Panc1 (cell line): ENCODE results near the gene FCN1. TPM values are rescaled to one million over a fixed set of nuclear protein-coding genes. Genes with fewer than 3 reads are reported as not detected.

Experiments used
- ATAC-seq: fragments of 200-7000 bp; cut with Tn5 transposase; 2 replicates; pipeline ENCODE4 v1.9.1; 2020; ENCODE audit warnings: mild to moderate bottlenecking, moderate library complexity
- BruUV-seq: library from RNA; stranded (reverse); fragments of 400-500 nt; replicated peaks from 2 replicates; lab custom pipeline; 2021; lab: Mats Ljungman, UMichigan
- CTCF ChIA-PET: fragments of 300-600 bp; sonication (Branson Sonifier 250); formaldehyde crosslinking; loops from one replicate; lab custom pipeline; 2022; ENCODE audit warnings: antibody characterized with exemption; lab: Charles Lee
- POLR2A ChIA-PET: fragments of 300-600 bp; sonication (Branson Sonifier 250); formaldehyde crosslinking; loops from one replicate; lab custom pipeline; 2022; ENCODE audit warnings: antibody characterized with exemption; lab: Charles Lee
- DNase-seq: peaks from one replicate; pipeline ENCODE4 v3.0.0-alpha.2; 2010; ENCODE audit warnings: low read depth, low spot score
- H3K27ac ChIP-seq: 2 replicates; pipeline ENCODE4 v1.5.1; 2011; ENCODE audit warnings: mild to moderate bottlenecking, low read length, inconsistent platforms
- H3K27me3 ChIP-seq: fragments of 200-500 bp; sonication (Bioruptor generic); 2 replicates; pipeline ENCODE4 v1.6.0; 2014; ENCODE audit warnings: low read length, inconsistent platforms; ENCODE audit not compliant: control insufficient read depth, insufficient read depth
- H3K36me3 ChIP-seq: fragments of 200-500 bp; sonication (Bioruptor generic); 2 replicates; pipeline ENCODE4 v1.5.1; 2014; ENCODE audit warnings: inconsistent platforms, mild to moderate bottlenecking, low read length, moderate library complexity; ENCODE audit not compliant: control insufficient read depth, insufficient read depth
- H3K4me1 ChIP-seq: 2 replicates; pipeline ENCODE4 v1.5.1; 2011; ENCODE audit warnings: inconsistent platforms, mild to moderate bottlenecking, low read length, moderate library complexity; ENCODE audit not compliant: control insufficient read depth, insufficient read depth
- H3K4me3 ChIP-seq, 2 experiments: 2 replicates each; pipeline ENCODE4 v1.5.1; 2011 to 2012; ENCODE audit warnings: low read depth in 2 of 2, low read length in 2 of 2, mild to moderate bottlenecking in 2 of 2, inconsistent platforms in 1 of 2, moderate library complexity in 1 of 2
- H3K9me3 ChIP-seq: fragments of 200-500 bp; sonication (Bioruptor generic); 2 replicates; pipeline ENCODE4 v1.5.1; 2014; ENCODE audit warnings: low read depth, mild to moderate bottlenecking, inconsistent platforms, low read length, moderate library complexity; ENCODE audit not compliant: control insufficient read depth, insufficient read depth
- POLR2AphosphoS5 ChIP-seq: IDR thresholded peaks from 2 replicates; pipeline ENCODE4 v1.6.1; 2012; ENCODE audit warnings: mild to moderate bottlenecking, low read depth, low read length, moderate library complexity
- SIN3A ChIP-seq: IDR thresholded peaks from 2 replicates; pipeline ENCODE4 v1.6.1; 2012; ENCODE audit warnings: low read depth, mild to moderate bottlenecking, low read length, moderate library complexity, borderline replicate concordance; ENCODE audit not compliant: insufficient read depth
- TCF7L2 ChIP-seq: IDR thresholded peaks from 2 replicates; pipeline ENCODE4 v1.6.1; 2011; ENCODE audit warnings: mild to moderate bottlenecking, low read depth, low read length, inconsistent platforms
- in situ Hi-C: cut with HindIII; loops from 2 replicates; pipeline ENCODE4 v1.10.0; 2016; ENCODE audit warnings: low sequenced_read_pairs, low pct_unique_long_range_greater_than_20kb
- intact Hi-C: fragments of 100-400 bp; cut with micrococcal nuclease; formaldehyde crosslinking; loops from one replicate; pipeline ENCODE4 v1.10.0; 2022; ENCODE audit not compliant: unreplicated experiment
- total RNA-seq: library from RNA; stranded (reverse); gene quantifications from one replicate; pipeline ENCODE4 v1.2.1, GENCODE V29; 2021; ENCODE audit not compliant: unreplicated experiment
- TF ChIP-seq, protein P1 (sequence below), 2 experiments: IDR thresholded peaks; 2 replicates each; pipeline ENCODE4 v1.6.1; 2011 to 2012; ENCODE audit warnings: low read depth in 2 of 2, control low read depth in 1 of 2, low read length in 1 of 2, mild to moderate bottlenecking in 1 of 2, moderate library complexity in 1 of 2; ENCODE audit not compliant: insufficient read depth in 1 of 2
- TF ChIP-seq, protein P2 (sequence below): fragments of 450-650 bp; IDR thresholded peaks from 2 replicates; pipeline ENCODE4 v1.5.1; 2017; ENCODE audit warnings: mild to moderate bottlenecking

The FCN1 gene
- total RNA-seq, 1 experiment from 2014 or later = not detected

DNA sequence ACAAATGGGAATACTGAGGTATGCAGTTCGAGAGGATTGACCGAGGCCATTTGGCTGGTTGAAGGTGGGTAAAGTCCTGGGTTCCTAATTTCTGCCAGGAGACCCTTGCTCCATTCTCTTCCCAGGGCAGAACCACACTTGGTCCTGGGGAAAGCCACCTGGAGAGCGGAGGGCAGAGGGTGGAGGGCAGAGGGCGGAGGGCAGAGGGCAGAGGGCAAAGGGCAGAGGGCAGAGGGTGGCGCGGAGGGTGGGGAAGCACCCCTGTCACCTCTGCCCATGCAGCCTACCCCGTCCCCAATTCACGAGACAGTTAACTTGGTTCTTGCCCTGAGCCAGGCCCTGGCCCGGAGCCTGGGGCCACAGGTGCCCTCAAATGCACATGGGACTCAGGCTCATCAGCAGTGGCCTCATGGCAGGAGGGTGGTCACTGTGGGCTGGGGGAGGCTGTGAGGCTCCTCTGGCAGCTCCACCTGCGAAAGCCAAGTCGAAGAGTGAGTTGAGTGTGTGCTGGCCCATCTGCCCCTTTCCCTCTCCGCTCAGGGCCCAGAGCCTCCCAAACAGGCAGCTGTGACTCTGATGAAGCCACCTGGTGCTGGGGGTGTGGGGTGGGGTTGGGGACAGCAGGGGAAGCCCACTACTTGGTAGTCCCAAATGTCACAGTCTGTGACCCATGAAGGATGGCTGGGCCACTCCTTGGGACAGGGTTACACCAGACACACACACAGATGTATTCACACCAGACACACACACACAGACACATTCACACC lies 28.0 kb upstream of the FCN1 start:
- H3K27ac ChIP-seq = no peak overlapping the region
- ChIA-PET POLR2A (no interaction called here), CTCF (no interaction called here)
- H3K27me3 ChIP-seq = no peaks in the 10 kb centered on the region
- ATAC-seq (no peak), DNase-seq (no peak)
- no peaks in the 10 kb centered on the region for H3K9me3 ChIP-seq
- intact Hi-C loops (no loop called here), in situ Hi-C loops (no loop called here)
- no peaks in the 10 kb centered on the region for H3K36me3 ChIP-seq
- TF ChIP-seq SIN3A (no peak), POLR2AphosphoS5 (no peak), TCF7L2 (no peak)
- TF ChIP-seq, protein P1, sequence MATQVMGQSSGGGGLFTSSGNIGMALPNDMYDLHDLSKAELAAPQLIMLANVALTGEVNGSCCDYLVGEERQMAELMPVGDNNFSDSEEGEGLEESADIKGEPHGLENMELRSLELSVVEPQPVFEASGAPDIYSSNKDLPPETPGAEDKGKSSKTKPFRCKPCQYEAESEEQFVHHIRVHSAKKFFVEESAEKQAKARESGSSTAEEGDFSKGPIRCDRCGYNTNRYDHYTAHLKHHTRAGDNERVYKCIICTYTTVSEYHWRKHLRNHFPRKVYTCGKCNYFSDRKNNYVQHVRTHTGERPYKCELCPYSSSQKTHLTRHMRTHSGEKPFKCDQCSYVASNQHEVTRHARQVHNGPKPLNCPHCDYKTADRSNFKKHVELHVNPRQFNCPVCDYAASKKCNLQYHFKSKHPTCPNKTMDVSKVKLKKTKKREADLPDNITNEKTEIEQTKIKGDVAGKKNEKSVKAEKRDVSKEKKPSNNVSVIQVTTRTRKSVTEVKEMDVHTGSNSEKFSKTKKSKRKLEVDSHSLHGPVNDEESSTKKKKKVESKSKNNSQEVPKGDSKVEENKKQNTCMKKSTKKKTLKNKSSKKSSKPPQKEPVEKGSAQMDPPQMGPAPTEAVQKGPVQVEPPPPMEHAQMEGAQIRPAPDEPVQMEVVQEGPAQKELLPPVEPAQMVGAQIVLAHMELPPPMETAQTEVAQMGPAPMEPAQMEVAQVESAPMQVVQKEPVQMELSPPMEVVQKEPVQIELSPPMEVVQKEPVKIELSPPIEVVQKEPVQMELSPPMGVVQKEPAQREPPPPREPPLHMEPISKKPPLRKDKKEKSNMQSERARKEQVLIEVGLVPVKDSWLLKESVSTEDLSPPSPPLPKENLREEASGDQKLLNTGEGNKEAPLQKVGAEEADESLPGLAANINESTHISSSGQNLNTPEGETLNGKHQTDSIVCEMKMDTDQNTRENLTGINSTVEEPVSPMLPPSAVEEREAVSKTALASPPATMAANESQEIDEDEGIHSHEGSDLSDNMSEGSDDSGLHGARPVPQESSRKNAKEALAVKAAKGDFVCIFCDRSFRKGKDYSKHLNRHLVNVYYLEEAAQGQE (IDR thresholded peaks at IDR 0.05; ENCODE audit: insufficient read depth in 1 of 2, low read depth in 2 of 2, low read length in 1 of 2) = no peak
- TF ChIP-seq, protein P2, sequence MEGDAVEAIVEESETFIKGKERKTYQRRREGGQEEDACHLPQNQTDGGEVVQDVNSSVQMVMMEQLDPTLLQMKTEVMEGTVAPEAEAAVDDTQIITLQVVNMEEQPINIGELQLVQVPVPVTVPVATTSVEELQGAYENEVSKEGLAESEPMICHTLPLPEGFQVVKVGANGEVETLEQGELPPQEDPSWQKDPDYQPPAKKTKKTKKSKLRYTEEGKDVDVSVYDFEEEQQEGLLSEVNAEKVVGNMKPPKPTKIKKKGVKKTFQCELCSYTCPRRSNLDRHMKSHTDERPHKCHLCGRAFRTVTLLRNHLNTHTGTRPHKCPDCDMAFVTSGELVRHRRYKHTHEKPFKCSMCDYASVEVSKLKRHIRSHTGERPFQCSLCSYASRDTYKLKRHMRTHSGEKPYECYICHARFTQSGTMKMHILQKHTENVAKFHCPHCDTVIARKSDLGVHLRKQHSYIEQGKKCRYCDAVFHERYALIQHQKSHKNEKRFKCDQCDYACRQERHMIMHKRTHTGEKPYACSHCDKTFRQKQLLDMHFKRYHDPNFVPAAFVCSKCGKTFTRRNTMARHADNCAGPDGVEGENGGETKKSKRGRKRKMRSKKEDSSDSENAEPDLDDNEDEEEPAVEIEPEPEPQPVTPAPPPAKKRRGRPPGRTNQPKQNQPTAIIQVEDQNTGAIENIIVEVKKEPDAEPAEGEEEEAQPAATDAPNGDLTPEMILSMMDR = no peak
- H3K4me1 ChIP-seq = no peaks in the 10 kb centered on the region
- no peak overlapping the region for H3K4me3 ChIP-seq
- BruUV-seq = no TSS peak

DNA sequence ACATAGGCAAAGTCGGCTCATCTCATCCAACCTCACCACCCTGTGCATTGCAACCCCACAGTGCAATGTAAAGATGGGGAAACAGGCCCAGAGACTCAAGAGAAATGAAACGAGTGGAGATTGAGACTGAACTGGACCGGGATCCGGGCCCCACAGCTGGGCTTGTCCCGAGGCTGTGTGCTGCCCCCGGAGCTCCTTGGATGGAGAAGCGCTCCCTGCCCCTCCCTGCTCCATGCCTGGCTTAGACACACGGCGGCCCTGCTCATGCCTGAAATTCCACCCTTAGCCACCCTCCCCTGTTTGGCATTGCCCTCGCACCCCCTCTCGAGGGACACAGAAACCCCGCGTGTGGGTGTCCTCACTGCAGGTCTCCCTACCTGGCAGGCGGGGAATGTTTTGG lies 27.2 kb upstream of the FCN1 start:
- Histone ChIP-seq H3K27me3 (no peaks in the 10 kb centered on the region), H3K9me3 (no peaks in the 10 kb centered on the region), H3K4me1 (no peaks in the 10 kb centered on the region), H3K27ac (no peak overlapping the region), H3K36me3 (no peaks in the 10 kb centered on the region), H3K4me3 (no peak overlapping the region)
- ChIA-PET POLR2A (no interaction called here), CTCF (no interaction called here)
- TF ChIP-seq, protein P1 (IDR thresholded peaks at IDR 0.05; ENCODE audit: insufficient read depth in 1 of 2, low read depth in 2 of 2, low read length in 1 of 2) = no peak
- no peak for TF ChIP-seq SIN3A
- TF ChIP-seq, protein P2 = no peak
- TF ChIP-seq POLR2AphosphoS5 = no peak
- no peak for TF ChIP-seq TCF7L2
- intact Hi-C loops (no loop called here), in situ Hi-C loops (no loop called here)
- DNase-seq (no peak), ATAC-seq (no peak)
- no TSS peak for BruUV-seq
